GM12878 (cell line): Measurements from ENCODE around the gene NAV3. TPM values are rescaled to one million over a fixed set of nuclear protein-coding genes. Genes with fewer than 3 reads are reported as not detected.

Experiments used
- ATAC-seq: fragments of 200-7000 bp; cut with Tn5 transposase; 3 replicates; pipeline ENCODE4 v1.9.1; 2020; ENCODE audit warnings: mild to moderate bottlenecking, moderate library complexity
- BruUV-seq: library from RNA; stranded (reverse); fragments of 400-500 nt; replicated peaks from 2 replicates; lab custom pipeline; 2021; lab: Mats Ljungman, UMichigan
- CTCF ChIA-PET: fragments of 300-600 bp; sonication (Branson Sonifier 250); formaldehyde crosslinking; extraction: SDS; loops from one replicate; lab custom pipeline; 2021; ENCODE audit warnings: inconsistent platforms; lab: Yijun Ruan, JAX
- POLR2A ChIA-PET: fragments of 350-600 bp; formaldehyde crosslinking; extraction: SDS; loops from one replicate; lab custom pipeline; 2021; ENCODE audit warnings: inconsistent platforms; lab: Charles Lee
- RAD21 ChIA-PET: fragments of 300-600 bp; sonication (Branson Sonifier 250); formaldehyde crosslinking; loops from one replicate; lab custom pipeline; 2023; ENCODE audit warnings: antibody characterized with exemption; ENCODE audit not compliant: unreplicated experiment; lab: Charles Lee
- SMC1A ChIA-PET: fragments of 300-600 bp; sonication (Branson Sonifier 250); formaldehyde crosslinking; loops from one replicate; lab custom pipeline; 2023; ENCODE audit not compliant: unreplicated experiment, uncharacterized antibody; lab: Charles Lee
- DNase-seq: peaks from one replicate; pipeline ENCODE4 v3.0.0-alpha.2; 2011; ENCODE audit warnings: low read depth, low spot score
- FAIRE-seq: peaks from 3 replicates; lab custom pipeline; 2011; peaks lifted over from hg19 to GRCh38; lab: Jason Lieb, UNC
- H2AFZ ChIP-seq: 2 replicates; pipeline ENCODE4 v1.6.0; 2011; ENCODE audit warnings: low read depth, low read length, control low read depth; ENCODE audit not compliant: control insufficient read depth
- H3K27ac ChIP-seq: 2 replicates; pipeline ENCODE4 v1.5.1; 2011; ENCODE audit warnings: control low read depth; ENCODE audit not compliant: control insufficient read depth, insufficient read depth
- H3K27me3 ChIP-seq, 2 experiments: replicated peaks in 1 of 2; 2 replicates each; pipeline versions ENCODE4 v1.6.0 to v1.6.1; 2011; ENCODE audit warnings: low read length in 1 of 2; ENCODE audit not compliant: control insufficient read depth in 2 of 2, insufficient read depth in 2 of 2
- H3K36me3 ChIP-seq, 2 experiments: 2 replicates each; pipeline ENCODE4 v1.5.1; 2011; ENCODE audit warnings: low read length in 1 of 2; ENCODE audit not compliant: control insufficient read depth in 2 of 2, insufficient read depth in 2 of 2
- H3K4me1 ChIP-seq: 2 replicates; pipeline ENCODE4 v1.6.1; 2011; ENCODE audit warnings: mild to moderate bottlenecking, low read length, moderate library complexity, mixed read lengths; ENCODE audit not compliant: control insufficient read depth, insufficient read depth
- H3K4me2 ChIP-seq: 2 replicates; pipeline ENCODE4 v1.6.0; 2011; ENCODE audit warnings: control low read depth; ENCODE audit not compliant: control insufficient read depth, insufficient read depth
- H3K4me3 ChIP-seq: fragments of 200-600 bp; sonication (generic); 2 replicates; pipeline ENCODE4 v1.5.1; 2016
- H3K79me2 ChIP-seq: 2 replicates; pipeline ENCODE4 v1.6.0; 2011; ENCODE audit warnings: low read length; ENCODE audit not compliant: control insufficient read depth, insufficient read depth
- H3K9ac ChIP-seq: 2 replicates; pipeline ENCODE4 v1.8.0; 2011; ENCODE audit warnings: low read length, control low read depth, mixed read lengths; ENCODE audit not compliant: control insufficient read depth, insufficient read depth
- H3K9me3 ChIP-seq: replicated peaks from 3 replicates; pipeline ENCODE4 v1.5.1; 2011; ENCODE audit warnings: mild to moderate bottlenecking, low read length; ENCODE audit not compliant: control insufficient read depth, insufficient read depth
- H4K20me1 ChIP-seq: 2 replicates; pipeline ENCODE4 v1.6.0; 2011; ENCODE audit not compliant: control insufficient read depth, insufficient read depth
- ATF3 ChIP-seq: IDR thresholded peaks from 2 replicates; pipeline ENCODE4 v1.6.1; 2011; ENCODE audit warnings: low read depth, mild to moderate bottlenecking, low read length, moderate library complexity, borderline replicate concordance; ENCODE audit errors: extremely low read depth
- BCL11A ChIP-seq: IDR thresholded peaks from 2 replicates; pipeline ENCODE4 v1.6.1; 2011; ENCODE audit warnings: low read depth, low read length
- DPF2 ChIP-seq: fragments of 450-650 bp; IDR thresholded peaks from 2 replicates; pipeline ENCODE4 v1.6.1; 2017; ENCODE audit warnings: mild to moderate bottlenecking
- EP300 ChIP-seq, 2 experiments: fragments of 150-350 bp in 1 of 2; IDR thresholded peaks; 2 replicates each; pipeline ENCODE4 v1.6.1; 2011 to 2012; ENCODE audit warnings: low read depth in 2 of 2, low read length in 2 of 2, borderline replicate concordance in 1 of 2, improper control_type of control experiment in 1 of 2, inconsistent platforms in 1 of 2; ENCODE audit not compliant: control insufficient read depth in 1 of 2
- GABPA ChIP-seq: IDR thresholded peaks from 2 replicates; pipeline ENCODE4 v1.6.1; 2014; ENCODE audit warnings: antibody characterized with exemption, low read depth, mild to moderate bottlenecking, inconsistent platforms
- GATAD2B ChIP-seq: fragments of 450-650 bp; conservative IDR thresholded peaks from 2 replicates; pipeline ENCODE4 v1.6.1; 2017; ENCODE audit warnings: low read depth, mild to moderate bottlenecking, moderate library complexity
- MEF2B ChIP-seq: fragments of 450-650 bp; IDR thresholded peaks from 2 replicates; pipeline ENCODE4 v1.6.1; 2018; ENCODE audit warnings: mild to moderate bottlenecking, moderate library complexity; ENCODE audit not compliant: partially characterized antibody, poor library complexity, severe bottlenecking
- NFXL1 ChIP-seq: fragments of 450-650 bp; IDR thresholded peaks from 2 replicates; pipeline ENCODE4 v1.6.1; 2017; ENCODE audit warnings: antibody characterized with exemption, mild to moderate bottlenecking, borderline replicate concordance
- NKRF ChIP-seq: fragments of 450-650 bp; conservative IDR thresholded peaks from 2 replicates; pipeline ENCODE4 v1.6.1; 2017; ENCODE audit warnings: mild to moderate bottlenecking, moderate library complexity
- POLR2A ChIP-seq: IDR thresholded peaks from 2 replicates; pipeline ENCODE4 v1.6.1; 2011; ENCODE audit warnings: low read depth, mild to moderate bottlenecking, low read length
- RAD21 ChIP-seq: IDR thresholded peaks from 2 replicates; pipeline ENCODE4 v1.6.1; 2011; ENCODE audit warnings: mild to moderate bottlenecking, low read depth, low read length, moderate library complexity; ENCODE audit not compliant: insufficient read depth
- RBBP5 ChIP-seq: fragments of 200-600 bp; sonication (generic); conservative IDR thresholded peaks from 2 replicates; pipeline ENCODE4 v1.6.1; 2016
- SMAD1 ChIP-seq: fragments of 450-650 bp; IDR thresholded peaks from 2 replicates; pipeline ENCODE4 v1.6.1; 2018; ENCODE audit warnings: mild to moderate bottlenecking, low read depth; ENCODE audit not compliant: partially characterized antibody
- TBL1XR1 ChIP-seq: IDR thresholded peaks from 2 replicates; pipeline ENCODE4 v1.6.1; 2012; ENCODE audit warnings: low read depth, low read length, improper control_type of control experiment
- ZNF24 ChIP-seq: fragments of 450-650 bp; IDR thresholded peaks from 2 replicates; pipeline ENCODE4 v1.6.1; 2017; ENCODE audit warnings: antibody characterized with exemption, mild to moderate bottlenecking
- ZNF274 ChIP-seq: IDR thresholded peaks from one replicate; pipeline ENCODE4 v1.8.0; 2011; ENCODE audit not compliant: insufficient read length, insufficient read depth
- ZNF592 ChIP-seq: fragments of 450-650 bp; IDR thresholded peaks from 2 replicates; pipeline ENCODE4 v1.6.1; 2017; ENCODE audit warnings: mild to moderate bottlenecking, moderate library complexity
- WGBS: methylation state at CpG from one replicate; pipeline ENCODE4 v1.1.6; 2016; ENCODE audit warnings: low lambda C conversion rate; ENCODE audit not compliant: insufficient replicate concordance, insufficient coverage; ENCODE audit errors: missing lambda C conversion rate; 5-methylcytosine and 5-hydroxymethylcytosine counted together
- in situ Hi-C: fragments of 300-500 bp; cut with MboI; formaldehyde crosslinking; loops from 9 replicates; pipeline ENCODE4 v1.14.3; 2018; ENCODE audit warnings: mixed read lengths
- intact Hi-C: fragments of 100-400 bp; cut with micrococcal nuclease; formaldehyde crosslinking; loops from one replicate; pipeline ENCODE4 v1.14.2; 2022; ENCODE audit not compliant: unreplicated experiment
- polyA plus RNA-seq, 11 experiments: library from polyadenylated mRNA; depleted of rRNA in 4 of 11; unstranded in 6 of 11; stranded (reverse) in 5 of 11; fragments of >200 nt; fragmentation: Nextera tagmentation in 4 of 11; fragmentation: Illumina TruSeq in 1 of 11; extraction: Ambion mirVana in 4 of 11; extraction: Trizol in 1 of 11; gene quantifications; 1 replicate in 1 of 11; 2 replicates in 10 of 11; pipeline versions ENCODE4 v1.2.1 to v1.2.3, GENCODE V29; 2011 to 2016; ENCODE audit warnings: inconsistent platforms in 2 of 11, missing spikeins in 2 of 11, low read depth in 1 of 11
- total RNA-seq, 4 experiments: library from RNA; depleted of rRNA in 3 of 4; stranded (reverse); fragments of >200 nt in 3 of 4; fragmentation: Illumina TruSeq in 1 of 4; extraction: Trizol in 1 of 4; gene quantifications; 2 replicates each; pipeline versions ENCODE4 v1.2.1 to v1.2.3, GENCODE V29; 2013 to 2021

Gene NAV3
- total and polyA plus RNA-seq, 10 of the 15 experiments (the other 5 are each of a cell fraction or from before 2014, with no cell fraction given) = 0.05 to 0.51 (median 0.22) TPM; not detected in 1

- no peaks in the 10 kb centered on the region for H3K27me3 ChIP-seq
- intact Hi-C loops (no loop called here), in situ Hi-C loops (no loop called here)
- no peak overlapping the region for H3K4me2 ChIP-seq
- 61% methylated on average over 4 of the region's 4 CpGs for WGBS
- no peaks in the 10 kb centered on the region for H3K79me2 ChIP-seq
- ChIA-PET SMC1A (no interaction called here), RAD21 (no interaction called here), POLR2A (no interaction called here), CTCF (no interaction called here)
- H3K4me1 ChIP-seq = no peaks in the 10 kb centered on the region
- H3K4me3 ChIP-seq = no peak overlapping the region
- no peak overlapping the region for H3K27ac ChIP-seq
- BruUV-seq = no TSS peak
- no peaks in the 10 kb centered on the region for H4K20me1 ChIP-seq
- FAIRE-seq (no peak), DNase-seq (no peak), ATAC-seq (no peak)
- no peak overlapping the region for H2AFZ ChIP-seq
- H3K36me3 ChIP-seq = no peaks in the 10 kb centered on the region
- H3K9me3 ChIP-seq = no peaks in the 10 kb centered on the region
- no peak overlapping the region for H3K9ac ChIP-seq
- no peak for TF ChIP-seq GABPA
- no peak for TF ChIP-seq ZNF24
- TF ChIP-seq BCL11A = no peak
- no peak for TF ChIP-seq NFXL1
- TF ChIP-seq TBL1XR1 = no peak
- no peak for TF ChIP-seq MEF2B
- no peak for TF ChIP-seq POLR2A
- no peak for TF ChIP-seq ZNF274
- TF ChIP-seq RAD21 = no peak
- no peak for TF ChIP-seq GATAD2B
- TF ChIP-seq EP300 (IDR thresholded peaks at IDR 0.05; ENCODE audit: borderline replicate concordance in 1 of 2, control insufficient read depth in 1 of 2, low read depth in 2 of 2, low read length in 2 of 2) = no peak
- TF ChIP-seq DPF2 = no peak
- TF ChIP-seq ZNF592 = no peak
- no peak for TF ChIP-seq ATF3
- TF ChIP-seq SMAD1 = no peak
- no peak for TF ChIP-seq RBBP5
- TF ChIP-seq NKRF = no peak
Measured at GRCh38 chr12:78176643-78177042, 345.9 kb downstream of the NAV3 start.
